GM10248 (cell line): ENCODE results near the gene DCLK1.

ENCODE experiments used
- CTCF ChIA-PET: fragments of 300-600 bp; sonication (Branson Sonifier 250); formaldehyde crosslinking; extraction: SDS; loops from one replicate; lab custom pipeline; 2021; ENCODE audit warnings: antibody characterized with exemption; lab: Yijun Ruan, JAX
- POLR2A ChIA-PET: fragments of 350-650 bp; sonication (Branson Sonifier 250); formaldehyde crosslinking; extraction: SDS; loops from one replicate; lab custom pipeline; 2020; ENCODE audit warnings: antibody characterized with exemption; lab: Yijun Ruan, JAX
- DNase-seq: peaks from one replicate; pipeline ENCODE4 v3.0.0; 2012; ENCODE audit errors: extremely low spot score
- CTCF ChIP-seq: IDR thresholded peaks from 2 replicates; pipeline ENCODE4 v1.5.1; 2012; ENCODE audit warnings: mild to moderate bottlenecking, low read depth; ENCODE audit errors: extremely low read depth, missing control alignments, control extremely low read depth

The DCLK1 gene

DNA sequence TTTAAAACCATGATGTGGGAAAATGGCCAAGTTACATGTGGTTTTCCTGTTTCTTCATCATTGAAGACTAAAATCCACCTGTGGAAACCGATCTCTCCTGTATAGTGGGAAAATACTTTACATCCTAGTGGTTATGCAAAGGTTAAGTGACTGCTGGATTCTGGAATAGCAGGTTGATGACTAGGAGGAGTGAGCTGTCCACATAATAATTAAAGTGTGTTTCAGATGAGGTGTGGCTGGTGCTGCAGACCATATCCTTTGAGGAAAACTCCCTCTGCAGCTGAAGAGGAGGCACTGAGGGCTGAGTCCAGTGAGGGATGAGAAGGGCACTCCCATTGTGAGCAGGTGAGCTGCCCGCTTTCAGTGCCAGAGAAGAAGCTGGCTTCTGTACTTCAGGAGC lies 43.2 kb downstream of the DCLK1 start:
- ChIA-PET POLR2A (no interaction called here), CTCF (no interaction called here)
- no peak for DNase-seq
- TF ChIP-seq CTCF: no peak

GRCh38 chr13:36086117-36086516 lies 45.1 kb downstream of the DCLK1 start:
- no peak for DNase-seq
- CTCF ChIA-PET: interaction anchor here (1.1 kb wide), 1 partner anchor 12 kb away, joined by 4 read pairs; no protein-coding TSS in a partner anchor
- no peak for TF ChIP-seq CTCF
- POLR2A ChIA-PET: no interaction called here

GRCh38 chr13:36084131-36084530 lies 47.1 kb downstream of the DCLK1 start:
- ChIA-PET CTCF (interaction anchor here (0.8 to 1.4 kb wide), 3 partner anchors 12 to 23 kb away, joined by 3 to 4 read pairs (median 3); no protein-coding TSS in a partner anchor), POLR2A (no interaction called here)
- TF ChIP-seq CTCF: no peak
- DNase-seq: no peak

DNA sequence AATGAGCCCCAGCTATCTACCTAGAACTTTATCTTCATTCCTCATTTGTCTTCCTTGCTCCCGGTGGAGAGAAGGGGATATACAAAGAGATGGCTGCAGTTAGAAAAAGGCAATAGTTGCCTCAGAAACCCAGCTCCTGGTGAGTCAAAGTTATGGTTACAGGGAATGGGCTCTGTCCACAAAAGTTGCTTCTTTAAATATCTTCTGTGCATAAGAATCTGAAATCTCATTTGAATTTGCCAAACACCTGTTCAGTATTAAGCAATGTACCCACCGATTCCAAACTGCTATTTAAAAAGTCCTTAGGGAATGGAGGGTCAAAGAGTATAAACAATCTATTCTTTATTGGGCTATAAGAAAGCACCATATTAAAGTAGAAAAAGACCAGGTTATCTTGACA lies 48.4 kb downstream of the DCLK1 start:
- TF ChIP-seq CTCF: no peak
- DNase-seq: no peak
- POLR2A ChIA-PET: no interaction called here
- CTCF ChIA-PET: no interaction called here

DNA sequence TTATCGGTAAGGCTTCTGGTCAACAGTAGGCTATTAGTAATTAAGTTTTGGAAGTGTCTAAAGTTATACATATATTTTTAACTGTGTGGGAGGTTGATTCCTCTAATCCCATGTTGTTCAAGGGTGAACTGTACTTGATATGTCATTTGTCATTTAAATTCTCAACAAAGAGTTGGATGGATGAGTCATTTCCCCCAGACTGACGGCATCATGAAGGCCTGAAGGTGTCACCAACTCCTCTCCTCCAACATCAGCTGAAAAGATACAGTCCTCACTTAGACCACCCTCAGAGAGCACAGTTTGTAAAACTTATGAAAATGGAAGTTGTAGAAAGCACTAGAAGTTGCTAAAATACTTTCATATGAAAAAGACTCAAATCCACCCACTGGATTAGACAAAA lies 48.8 kb downstream of the DCLK1 start:
- ChIA-PET CTCF (no interaction called here), POLR2A (no interaction called here)
- no peak for DNase-seq
- TF ChIP-seq CTCF: no peak

DNA sequence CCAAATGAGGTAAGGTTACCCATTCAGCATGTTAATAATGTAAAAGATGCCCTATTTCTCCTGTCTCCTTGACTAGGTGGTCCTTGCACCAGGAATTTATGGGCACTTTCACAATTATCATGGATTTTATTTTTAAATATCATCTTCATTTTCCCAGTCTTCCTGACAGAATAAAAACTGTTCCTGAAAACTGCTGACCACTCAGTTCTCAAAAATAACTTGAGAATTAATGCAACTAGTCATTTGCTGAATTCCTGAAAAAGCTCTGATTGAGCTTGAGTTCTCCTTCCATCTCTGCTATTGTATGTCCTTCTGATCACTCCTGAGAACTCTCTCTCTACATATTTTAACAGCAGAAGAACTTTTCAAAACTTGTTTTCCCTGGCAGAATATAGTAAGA lies 55.0 kb downstream of the DCLK1 start:
- TF ChIP-seq CTCF: no peak
- no peak for DNase-seq
- CTCF ChIA-PET: no interaction called here
- POLR2A ChIA-PET: no interaction called here
